Measurements from ENCODE around the gene MTA3. TPM values are rescaled to one million over a fixed set of nuclear protein-coding genes. Genes with fewer than 3 reads are reported as not detected.

MTA3 gene
- total and polyA plus RNA-seq, 2 donors (not counting 1 experiment from before 2014, with no cell fraction given), result 13.4 to 33.2 TPM

DNA sequence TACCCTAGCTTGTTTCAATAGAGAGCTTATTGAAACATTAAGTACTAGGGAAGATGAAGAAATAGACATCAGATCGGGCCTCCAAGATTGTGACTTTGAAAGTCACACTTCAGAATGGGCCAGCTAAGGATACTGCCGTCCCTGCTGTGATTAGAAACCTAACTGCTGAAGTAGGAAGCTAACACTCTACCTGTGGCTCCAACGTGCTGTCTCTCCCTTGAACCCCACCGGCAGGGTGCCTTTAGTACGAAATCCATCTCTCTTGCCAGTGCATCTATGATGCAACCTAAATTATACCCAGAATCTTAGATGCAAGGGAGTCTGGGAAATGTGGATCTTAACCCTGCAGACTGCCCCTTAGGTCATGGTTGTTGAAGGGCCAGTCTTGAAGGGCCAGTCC is 116.9 kb downstream of the MTA3 start:
- Histone ChIP-seq H3K9me3 (ENCODE audit: control extremely low read depth in 1 of 3, control insufficient read depth in 2 of 3, insufficient read depth in 1 of 3, low read length in 2 of 3) (no peaks in the 10 kb centered on the region), H3K4me3 (ENCODE audit: control extremely low read depth in 1 of 5, extremely low read depth in 1 of 5, insufficient read depth in 1 of 5, low read depth in 2 of 5, low read length in 4 of 5) (no peak overlapping the region), H3K36me3 (replicated peaks in 1 of 2; ENCODE audit: control extremely low read depth in 1 of 2, control insufficient read depth in 1 of 2, extremely low read depth in 1 of 2, insufficient read depth in 2 of 2, low read length in 1 of 2) (no peaks in the 10 kb centered on the region), H4K20me1 (ENCODE audit: control insufficient read depth, insufficient read depth, low read length, poor library complexity, severe bottlenecking) (no peaks in the 10 kb centered on the region), H3K27me3 (replicated peaks in 1 of 4; ENCODE audit: control extremely low read depth in 1 of 4, control insufficient read depth in 3 of 4, insufficient read depth in 4 of 4, low read length in 3 of 4) (no peaks in the 10 kb centered on the region), H3K4me1 (ENCODE audit: control insufficient read depth in 2 of 2, insufficient read depth in 2 of 2, low read length in 2 of 2) (no peaks in the 10 kb centered on the region), H2AFZ (ENCODE audit: insufficient read depth, low read depth, low read length, poor library complexity, severe bottlenecking) (no peak overlapping the region), H3K27ac (ENCODE audit: low read length in 2 of 2) (no peak overlapping the region), H3K79me2 (ENCODE audit: control insufficient read depth, insufficient read depth, low read length) (no peaks in the 10 kb centered on the region), H3K9ac (ENCODE audit: low read length) (no peak overlapping the region), H3K4me2 (replicated peaks; ENCODE audit: low read depth, low read length, poor library complexity, severe bottlenecking) (no peak overlapping the region)
- 67% methylated on average over 3 of the region's 5 CpGs for WGBS (ENCODE audit: insufficient coverage)
- TF ChIP-seq, protein P1, sequence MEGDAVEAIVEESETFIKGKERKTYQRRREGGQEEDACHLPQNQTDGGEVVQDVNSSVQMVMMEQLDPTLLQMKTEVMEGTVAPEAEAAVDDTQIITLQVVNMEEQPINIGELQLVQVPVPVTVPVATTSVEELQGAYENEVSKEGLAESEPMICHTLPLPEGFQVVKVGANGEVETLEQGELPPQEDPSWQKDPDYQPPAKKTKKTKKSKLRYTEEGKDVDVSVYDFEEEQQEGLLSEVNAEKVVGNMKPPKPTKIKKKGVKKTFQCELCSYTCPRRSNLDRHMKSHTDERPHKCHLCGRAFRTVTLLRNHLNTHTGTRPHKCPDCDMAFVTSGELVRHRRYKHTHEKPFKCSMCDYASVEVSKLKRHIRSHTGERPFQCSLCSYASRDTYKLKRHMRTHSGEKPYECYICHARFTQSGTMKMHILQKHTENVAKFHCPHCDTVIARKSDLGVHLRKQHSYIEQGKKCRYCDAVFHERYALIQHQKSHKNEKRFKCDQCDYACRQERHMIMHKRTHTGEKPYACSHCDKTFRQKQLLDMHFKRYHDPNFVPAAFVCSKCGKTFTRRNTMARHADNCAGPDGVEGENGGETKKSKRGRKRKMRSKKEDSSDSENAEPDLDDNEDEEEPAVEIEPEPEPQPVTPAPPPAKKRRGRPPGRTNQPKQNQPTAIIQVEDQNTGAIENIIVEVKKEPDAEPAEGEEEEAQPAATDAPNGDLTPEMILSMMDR (IDR thresholded peaks at IDR 0.05), result no peak
- no peak for TF ChIP-seq EZH2 (IDR thresholded peaks at IDR 0.05; ENCODE audit: borderline replicate concordance, insufficient read depth, low read depth, low read length, poor library complexity, severe bottlenecking)
- Mint-ChIP-seq H3K27me3 (no peaks in the 10 kb centered on the region), H3K4me1 (peaks cover 2% of the 10 kb centered on the region), H3K9me3 (ENCODE audit: insufficient read depth) (no peaks in the 10 kb centered on the region), H3K4me3 (no peak overlapping the region), H3K27ac (no peak overlapping the region)
- DNase-seq (no peak), ATAC-seq (ENCODE audit: low read depth) (no peak)
- ChIA-PET POLR2A (no interaction called here), CTCF (interaction anchor here (1.2 kb wide), 1 partner anchor 9 kb away, joined by 3 read pairs; no protein-coding TSS in a partner anchor)
- intact Hi-C loops (cut with micrococcal nuclease), result no loop called here

DNA sequence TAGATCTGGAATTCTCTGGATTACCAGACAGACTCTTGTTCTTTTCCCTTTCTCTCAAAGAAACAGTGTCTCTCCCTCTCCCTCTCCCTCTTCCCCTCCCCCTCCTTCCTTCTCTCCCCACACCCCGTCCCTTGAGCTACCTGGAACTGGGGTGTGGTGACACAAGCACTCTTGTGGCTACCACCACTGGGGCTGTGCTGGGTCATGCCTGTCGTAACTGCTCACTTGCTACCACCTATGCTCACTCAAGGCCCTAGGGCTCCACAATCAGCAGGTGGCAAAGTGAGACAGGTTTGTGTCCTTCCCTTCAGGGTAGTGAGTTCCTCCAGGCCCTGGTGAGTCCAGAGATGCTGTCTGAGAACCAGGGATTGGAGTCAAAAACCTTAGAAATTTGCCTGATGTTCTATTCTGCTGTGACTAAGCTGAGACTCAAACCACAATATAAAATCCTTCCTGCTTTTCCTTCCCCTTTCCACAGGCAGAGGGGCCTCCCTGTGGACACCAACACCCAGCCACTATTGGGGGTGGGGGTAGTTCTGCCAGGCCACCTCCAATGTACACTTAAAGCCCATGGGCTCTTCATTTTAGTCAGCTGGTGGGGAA is 124.7 kb downstream of the MTA3 start:
- no peak overlapping the region for H3K4me2 ChIP-seq (replicated peaks; ENCODE audit: low read depth, low read length, poor library complexity, severe bottlenecking)
- no peaks in the 10 kb centered on the region for H3K79me2 ChIP-seq (ENCODE audit: control insufficient read depth, insufficient read depth, low read length)
- H3K27ac ChIP-seq (ENCODE audit: low read length in 2 of 2), result no peak overlapping the region
- WGBS (ENCODE audit: insufficient coverage), result 90% methylated on average over 2 of the region's 2 CpGs
- Mint-ChIP-seq H3K4me3 (no peak overlapping the region), H3K27me3 (no peaks in the 10 kb centered on the region), H3K4me1 (no peaks in the 10 kb centered on the region), H3K9me3 (ENCODE audit: insufficient read depth) (no peaks in the 10 kb centered on the region), H3K27ac (no peak overlapping the region)
- no peak for TF ChIP-seq EZH2 (IDR thresholded peaks at IDR 0.05; ENCODE audit: borderline replicate concordance, insufficient read depth, low read depth, low read length, poor library complexity, severe bottlenecking)
- TF ChIP-seq, protein P1 (IDR thresholded peaks at IDR 0.05), result no peak
- POLR2A ChIA-PET, result no interaction called here
- no peak overlapping the region for H3K9ac ChIP-seq (ENCODE audit: low read length)
- ATAC-seq (ENCODE audit: low read depth) (no peak), DNase-seq (no peak)
- intact Hi-C loops (cut with micrococcal nuclease), result loop anchor here (10.0 kb wide), 1 partner anchor 832 kb away; no protein-coding TSS in a partner anchor
- CTCF ChIA-PET, result no interaction called here
- H3K9me3 ChIP-seq (ENCODE audit: control extremely low read depth in 1 of 3, control insufficient read depth in 2 of 3, insufficient read depth in 1 of 3, low read length in 2 of 3), result no peaks in the 10 kb centered on the region
- H3K27me3 ChIP-seq (replicated peaks in 1 of 4; ENCODE audit: control extremely low read depth in 1 of 4, control insufficient read depth in 3 of 4, insufficient read depth in 4 of 4, low read length in 3 of 4), result no peaks in the 10 kb centered on the region
- H4K20me1 ChIP-seq (ENCODE audit: control insufficient read depth, insufficient read depth, low read length, poor library complexity, severe bottlenecking), result no peaks in the 10 kb centered on the region
- no peak overlapping the region for H3K4me3 ChIP-seq (ENCODE audit: control extremely low read depth in 1 of 5, extremely low read depth in 1 of 5, insufficient read depth in 1 of 5, low read depth in 2 of 5, low read length in 4 of 5)
- H3K36me3 ChIP-seq (replicated peaks in 1 of 2; ENCODE audit: control extremely low read depth in 1 of 2, control insufficient read depth in 1 of 2, extremely low read depth in 1 of 2, insufficient read depth in 2 of 2, low read length in 1 of 2), result peaks cover 0 to 2% of the 10 kb centered on the region in 2 experiments
- no peaks in the 10 kb centered on the region for H3K4me1 ChIP-seq (ENCODE audit: control insufficient read depth in 2 of 2, insufficient read depth in 2 of 2, low read length in 2 of 2)
- no peak overlapping the region for H2AFZ ChIP-seq (ENCODE audit: insufficient read depth, low read depth, low read length, poor library complexity, severe bottlenecking)

Data from B cell (primary cell).